Endothelial cell of umbilical vein (primary cell): ENCODE results near the gene KCNMA1.

ENCODE experiments used
- CTCF ChIP-seq, 2 donors: IDR thresholded peaks; 1 replicate in 1 of 2; 2 replicates in 1 of 2; pipeline ENCODE4 v1.5.1; 2011; ENCODE audit warnings: low read length in 2 of 2, mild to moderate bottlenecking in 2 of 2, moderate library complexity in 2 of 2, control low read depth in 1 of 2, inconsistent platforms in 1 of 2, low read depth in 1 of 2; ENCODE audit not compliant: insufficient read depth in 1 of 2; ENCODE audit errors: extremely low read depth in 1 of 2
- EZH2 ChIP-seq: IDR thresholded peaks from 2 replicates; pipeline ENCODE4 v1.6.1; 2012; ENCODE audit warnings: borderline replicate concordance, low read depth, mild to moderate bottlenecking, moderate library complexity, low read length, inconsistent platforms; ENCODE audit not compliant: severe bottlenecking
- FOS ChIP-seq: IDR thresholded peaks from 2 replicates; pipeline ENCODE4 v1.6.1; 2011; ENCODE audit warnings: mild to moderate bottlenecking, low read length, moderate library complexity, borderline replicate concordance; ENCODE audit not compliant: insufficient read depth
- JUN ChIP-seq: IDR thresholded peaks from 2 replicates; pipeline ENCODE4 v1.6.1; 2011; ENCODE audit warnings: borderline replicate concordance, low read depth; ENCODE audit not compliant: insufficient read length, insufficient read depth
- POLR2A ChIP-seq: IDR thresholded peaks from 2 replicates; pipeline ENCODE4 v1.6.1; 2012; ENCODE audit warnings: low read depth, mild to moderate bottlenecking, control low read depth, low read length
- POLR2AphosphoS5 ChIP-seq: IDR thresholded peaks from 2 replicates; pipeline ENCODE4 v1.6.1; 2012; ENCODE audit warnings: low read depth, mild to moderate bottlenecking, control low read depth, low read length, moderate library complexity; ENCODE audit not compliant: insufficient read depth

DNA sequence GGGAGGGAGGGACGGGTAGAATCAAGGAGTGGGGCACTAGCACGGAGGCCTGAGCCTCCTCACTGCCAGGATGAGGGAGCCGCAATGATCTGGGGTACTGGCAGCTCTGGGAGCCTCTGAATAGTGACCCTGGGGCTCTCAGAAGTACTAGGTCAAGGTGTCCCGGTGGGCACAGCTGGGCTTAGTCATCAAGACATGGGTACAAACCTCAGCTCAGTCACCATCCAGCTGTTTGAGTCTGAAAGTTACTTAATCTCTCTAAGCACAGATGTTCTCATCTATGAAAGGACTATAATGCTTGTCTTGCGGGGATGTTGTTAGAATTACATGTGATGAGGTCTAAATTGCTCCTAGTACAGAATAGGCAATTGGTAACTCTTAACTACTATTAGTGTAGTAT is 276.8 kb downstream of the KCNMA1 start:
- no peak for TF ChIP-seq FOS
- TF ChIP-seq CTCF (IDR thresholded peaks at IDR 0.05; ENCODE audit: extremely low read depth in 1 of 2, insufficient read depth in 1 of 2, low read depth in 1 of 2, low read length in 2 of 2) = no peak
- no peak for TF ChIP-seq EZH2
- no peak for TF ChIP-seq POLR2AphosphoS5
- TF ChIP-seq JUN = no peak
- no peak for TF ChIP-seq POLR2A
